GM12872 (cell line): ENCODE measurements around the gene SREBF1.

ENCODE experiments used
- CTCF ChIP-seq: IDR thresholded peaks from 3 replicates; pipeline ENCODE4 v1.5.1; 2011; ENCODE audit warnings: low read depth, mild to moderate bottlenecking, low read length, moderate library complexity; ENCODE audit not compliant: insufficient read depth

The SREBF1 gene

DNA sequence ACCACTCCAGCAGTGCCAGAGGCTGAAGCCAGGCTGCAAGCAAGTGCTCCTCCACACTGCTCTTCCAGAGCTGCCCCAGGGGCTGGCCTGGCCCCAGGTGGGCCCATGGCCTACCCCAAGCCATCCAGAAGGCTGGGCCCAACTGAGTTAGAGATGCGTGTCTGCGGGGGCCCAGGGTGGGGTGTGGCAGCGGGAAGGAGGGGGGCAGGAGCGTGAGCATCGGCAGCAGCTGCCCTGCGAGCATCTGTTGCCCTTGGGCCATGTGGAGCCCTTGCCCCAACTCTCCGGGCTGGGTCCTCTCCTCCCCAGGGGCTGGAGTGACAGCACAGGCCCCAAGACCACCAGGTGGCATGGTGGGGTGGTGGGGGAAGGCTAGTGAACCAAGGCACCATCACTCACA, 7.3 kb upstream of the SREBF1 start:
- TF ChIP-seq CTCF, result no peak

GRCh38 chr17:17843096-17843495, 6.3 kb upstream of the SREBF1 start:
- TF ChIP-seq CTCF, result no peak

DNA sequence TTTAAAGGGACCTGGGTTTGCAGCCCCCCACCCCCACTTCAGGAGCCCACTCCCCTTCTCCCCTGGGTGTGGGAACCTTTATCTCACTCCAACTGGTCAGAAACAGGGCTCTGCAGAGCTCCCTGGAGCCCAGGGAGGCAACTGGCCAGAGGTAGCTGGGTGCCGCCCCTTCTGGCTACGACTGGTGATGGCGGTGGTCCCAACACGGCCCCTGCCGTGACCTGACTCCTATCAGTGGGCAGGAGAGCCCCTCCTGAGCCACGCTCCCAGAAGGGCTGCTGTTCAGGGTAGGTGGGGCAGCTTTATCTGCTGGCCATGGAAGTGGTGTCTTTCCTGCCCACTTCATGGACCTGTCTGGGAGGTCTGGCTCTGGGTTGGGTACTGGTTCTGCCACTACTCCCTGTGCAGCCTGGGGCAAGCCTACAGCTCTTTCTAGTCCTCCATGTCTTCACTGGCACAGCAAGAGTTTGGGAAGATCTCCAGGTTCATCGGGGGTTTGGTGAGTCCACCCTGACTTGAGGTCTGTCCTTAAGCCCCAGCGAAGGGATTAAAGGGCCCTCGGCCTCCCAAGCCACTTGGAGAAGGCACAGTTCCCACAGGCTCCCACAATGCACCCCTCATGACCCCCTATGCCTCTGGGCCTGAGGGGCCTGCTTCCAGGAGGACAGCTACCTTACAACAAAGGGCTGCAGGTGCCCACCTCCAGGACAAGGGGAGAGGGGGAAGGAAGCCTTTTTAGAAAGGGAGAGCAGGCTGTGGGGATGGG, 5.5 kb upstream of the SREBF1 start:
- no peak for TF ChIP-seq CTCF

DNA sequence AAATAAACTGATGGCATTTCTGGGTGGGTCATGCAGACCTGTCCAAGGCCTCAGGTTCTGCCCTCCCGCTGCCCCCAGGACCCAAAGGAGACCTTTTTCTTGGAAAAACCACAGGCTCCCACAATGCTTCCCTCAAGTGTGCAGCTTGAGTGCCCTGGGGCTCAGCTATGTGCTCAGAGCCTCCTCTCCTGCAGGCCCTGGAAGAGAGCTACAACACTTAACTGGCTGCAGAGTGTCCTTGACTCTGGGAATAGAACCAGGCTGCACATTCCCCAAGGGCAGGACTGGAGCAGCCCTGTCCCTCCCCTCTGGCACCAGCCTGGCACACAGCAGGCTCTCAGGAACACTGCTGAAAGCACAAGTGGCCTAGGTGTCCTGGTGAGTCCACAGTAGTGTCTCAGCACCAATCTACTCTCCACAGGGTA, 4.8 kb upstream of the SREBF1 start:
- TF ChIP-seq CTCF, result no peak

- TF ChIP-seq CTCF, result no peak
These were observed 4.2 kb upstream of the SREBF1 start for GRCh38 chr17:17840751-17841591.

- no peak for TF ChIP-seq CTCF
These were observed 3.3 kb upstream of the SREBF1 start for GRCh38 chr17:17839791-17840707.
